NOMO-1 (cell line): ENCODE measurements around the gene DHPS.
"Not testable (repeated sequence)": the region's sequence is repeated elsewhere in the genome, so short reads cannot be mapped to it uniquely, and the experiment has no call there.

Source experiments
- DNase-seq, 2 experiments: peaks; one replicate each; lab custom pipeline; 2025; ENCODE audit not compliant: unreplicated experiment in 2 of 2; lab: John Stamatoyannopoulos, UW

Gene DHPS

GRCh38 chr19:12681074-12681987 is at the start of gene DHPS:
Gene DHPS (minus strand): TSS chr19:12681880. CDS start chr19:12681766, 114 bp downstream.
- peak; percentile 94 to 96 for DNase-seq

- DNase-seq: no peak
Measured at GRCh38 chr19:12731337-12731736, 49.7 kb upstream of the DHPS start.

GRCh38 chr19:12730064-12730463 is 48.4 kb upstream of the DHPS start:
- no peak for DNase-seq

- DNase-seq: no peak
Measured at GRCh38 chr19:12727745-12728433, 46.2 kb upstream of the DHPS start.

- DNase-seq: no peak
Measured at GRCh38 chr19:12726988-12727316, 45.3 kb upstream of the DHPS start.

- DNase-seq: not testable (repeated sequence)
Measured at GRCh38 chr19:12725612-12726011, 43.9 kb upstream of the DHPS start.

- DNase-seq: peak; percentile 62 to 76
Measured at GRCh38 chr19:12723641-12724426, 42.2 kb upstream of the DHPS start, which contains the start of gene TNPO2. Gene TNPO2 (minus strand): TSS chr19:12723932. CDS start chr19:12720977, 2,955 bp downstream.

GRCh38 chr19:12723381-12723640 is 41.6 kb upstream of the DHPS start:
- DNase-seq: peak in 1 of 2 experiments; percentile 24

GRCh38 chr19:12722566-12723380 is 41.1 kb upstream of the DHPS start:
- DNase-seq: peak; percentile 91 to 96

GRCh38 chr19:12721656-12722565 is 40.2 kb upstream of the DHPS start:
- peak; percentile 23 to 32 for DNase-seq

GRCh38 chr19:12720851-12721655 is 39.4 kb upstream of the DHPS start:
- peak in 1 of 2 experiments; percentile 2 for DNase-seq

GRCh38 chr19:12720296-12720695 is 38.6 kb upstream of the DHPS start:
- DNase-seq: no peak

- DNase-seq: no peak
Measured at GRCh38 chr19:12715929-12716328, 34.2 kb upstream of the DHPS start.

GRCh38 chr19:12715102-12715501 is 33.4 kb upstream of the DHPS start:
- no peak for DNase-seq

- not testable (repeated sequence) for DNase-seq
Measured at GRCh38 chr19:12713304-12713703, 31.6 kb upstream of the DHPS start.

GRCh38 chr19:12712077-12712476 is 30.4 kb upstream of the DHPS start:
- not testable (repeated sequence) for DNase-seq

GRCh38 chr19:12711187-12711586 is 29.5 kb upstream of the DHPS start:
- DNase-seq: no peak

- DNase-seq: no peak
Measured at GRCh38 chr19:12708641-12709040, 27.0 kb upstream of the DHPS start.

GRCh38 chr19:12706332-12706718 is 24.6 kb upstream of the DHPS start:
- no peak for DNase-seq
